ENCODE results near the gene TEAD1.
A peak's percentile ranks its signal among the peaks of the same experiment; 100 is the strongest.

TEAD1 gene

DNA sequence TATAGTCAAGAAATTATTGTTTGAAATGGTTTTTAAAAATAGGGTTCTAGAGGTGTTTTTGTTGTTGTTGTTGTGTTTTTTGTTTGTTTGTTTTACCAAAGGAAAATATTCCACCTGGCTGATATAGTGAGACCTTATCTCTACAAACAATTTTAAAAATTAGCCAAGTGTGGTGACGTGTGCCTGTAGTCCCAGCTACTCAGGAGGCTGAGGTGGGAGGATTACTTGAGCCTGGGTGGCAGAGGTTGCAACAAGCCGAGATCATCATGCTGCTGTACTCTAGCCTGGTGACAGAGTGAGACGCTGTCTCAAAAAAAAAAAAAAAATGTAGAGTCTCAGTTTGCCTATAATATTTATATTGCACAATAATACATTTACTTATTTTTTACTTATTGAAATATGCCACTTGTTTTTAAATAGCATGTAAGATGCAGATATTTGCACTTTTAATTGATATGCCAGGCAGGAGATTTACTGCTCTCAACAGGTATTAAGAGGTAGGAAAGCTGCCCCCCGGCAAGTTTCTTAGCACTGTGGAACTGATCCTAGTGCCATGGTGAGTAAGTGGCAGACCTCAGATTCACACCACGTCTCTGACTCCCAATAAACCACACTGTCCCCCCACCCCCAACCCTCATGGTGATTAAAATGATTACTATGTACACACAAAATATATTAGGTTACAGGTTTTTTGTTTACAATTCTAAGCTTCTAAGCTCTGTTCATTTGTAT lies 157.4 kb downstream of the TEAD1 start:
- DNase-seq (ENCODE audit: low spot score): no peak
- no peak for FAIRE-seq

DNA sequence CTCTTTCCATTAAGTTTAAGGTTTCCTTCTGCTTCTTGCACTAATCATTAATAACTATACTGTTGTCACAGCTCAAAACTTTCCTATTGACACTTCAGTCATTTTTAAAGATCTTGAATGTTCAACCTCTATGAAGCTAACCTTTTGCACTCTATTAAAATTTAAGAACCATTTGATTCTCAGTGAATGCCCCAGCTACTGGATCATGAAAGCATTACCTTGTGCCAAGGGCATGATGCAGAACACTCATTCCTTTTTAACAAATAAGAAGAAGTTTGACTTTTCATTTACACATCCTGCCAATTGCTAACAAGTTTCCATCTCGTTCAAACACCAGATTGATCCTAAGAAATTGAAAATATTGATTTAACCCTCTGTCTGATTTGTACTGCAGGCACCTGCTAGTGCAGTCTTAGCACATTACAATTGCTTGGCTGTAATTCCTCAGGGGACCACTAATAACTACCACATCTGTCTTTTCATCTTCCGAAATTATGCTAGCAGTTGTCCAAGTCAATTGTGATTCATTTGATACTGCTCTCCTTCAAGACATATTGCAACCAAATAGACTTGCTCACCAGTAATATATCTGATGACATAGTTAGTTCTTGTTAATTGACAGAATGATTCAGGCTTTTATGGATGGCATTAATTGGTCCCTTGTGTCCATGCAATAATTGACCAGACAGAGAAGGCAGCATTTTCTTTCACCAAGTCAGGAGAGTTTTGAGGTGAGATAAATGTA lies 158.4 kb downstream of the TEAD1 start:
- FAIRE-seq (no peak), DNase-seq (ENCODE audit: low spot score) (no peak)

DNA sequence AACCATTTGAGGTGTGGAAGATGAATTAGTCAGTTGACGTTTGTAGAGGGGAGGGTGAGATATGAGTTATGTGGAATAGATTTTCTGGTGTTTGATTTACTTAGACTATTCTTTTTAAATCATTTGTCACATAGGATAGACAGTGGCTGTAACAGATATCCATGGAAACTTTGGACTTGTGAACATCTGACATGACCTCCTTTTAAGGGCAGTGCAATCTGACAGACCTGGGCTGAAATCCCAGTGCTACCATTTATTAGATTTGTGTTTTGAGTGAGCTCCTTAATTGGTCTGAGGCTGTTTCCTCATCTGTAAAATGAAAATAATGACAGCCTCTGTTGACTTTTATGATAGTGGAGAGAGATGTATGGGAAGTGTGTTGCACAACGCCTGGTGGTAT lies 159.9 kb downstream of the TEAD1 start:
- DNase-seq (ENCODE audit: low spot score) (no peak), FAIRE-seq (no peak)

DNA sequence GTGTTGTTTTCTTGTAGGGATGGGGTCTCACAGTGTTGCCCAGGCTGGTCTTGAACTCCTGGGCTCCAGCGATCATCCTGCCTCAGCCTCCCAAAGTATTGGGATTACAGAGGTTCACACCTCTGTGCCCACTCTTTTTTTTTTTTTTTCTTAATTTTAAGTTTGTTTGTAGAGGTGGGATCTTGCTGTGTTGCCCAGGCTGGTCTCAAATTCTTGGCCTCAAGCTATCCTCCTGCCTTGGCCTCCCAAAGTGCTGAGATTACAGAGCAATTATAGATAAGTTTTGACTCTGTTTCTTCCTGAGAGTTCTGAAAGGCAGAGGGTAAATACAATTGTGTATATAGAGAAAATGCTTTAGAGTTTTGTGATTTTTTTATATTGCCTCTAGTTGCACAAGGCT lies 160.4 kb downstream of the TEAD1 start:
- no peak for FAIRE-seq
- no peak for DNase-seq (ENCODE audit: low spot score)

DNA sequence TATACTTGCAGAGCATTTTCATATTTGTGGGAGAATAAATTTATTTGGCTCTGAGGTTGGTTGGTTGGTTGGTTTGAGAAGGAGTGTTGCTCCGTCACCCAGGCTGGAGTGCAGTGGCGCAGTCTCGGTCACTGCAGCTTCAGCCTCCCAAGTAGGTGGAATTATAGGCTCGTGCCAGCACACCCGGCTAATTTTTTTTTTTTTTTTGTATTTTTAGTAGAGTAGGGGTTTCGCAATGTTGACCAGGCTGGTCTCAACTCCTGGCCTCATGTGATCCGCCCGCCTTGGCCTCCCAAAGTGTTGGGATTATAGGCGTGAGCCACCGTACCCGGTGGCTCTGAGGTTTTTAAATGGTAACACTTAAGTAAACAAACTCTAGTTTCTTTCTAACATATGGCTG lies 161.1 kb downstream of the TEAD1 start:
- no peak for DNase-seq (ENCODE audit: low spot score)
- FAIRE-seq: no peak

DNA sequence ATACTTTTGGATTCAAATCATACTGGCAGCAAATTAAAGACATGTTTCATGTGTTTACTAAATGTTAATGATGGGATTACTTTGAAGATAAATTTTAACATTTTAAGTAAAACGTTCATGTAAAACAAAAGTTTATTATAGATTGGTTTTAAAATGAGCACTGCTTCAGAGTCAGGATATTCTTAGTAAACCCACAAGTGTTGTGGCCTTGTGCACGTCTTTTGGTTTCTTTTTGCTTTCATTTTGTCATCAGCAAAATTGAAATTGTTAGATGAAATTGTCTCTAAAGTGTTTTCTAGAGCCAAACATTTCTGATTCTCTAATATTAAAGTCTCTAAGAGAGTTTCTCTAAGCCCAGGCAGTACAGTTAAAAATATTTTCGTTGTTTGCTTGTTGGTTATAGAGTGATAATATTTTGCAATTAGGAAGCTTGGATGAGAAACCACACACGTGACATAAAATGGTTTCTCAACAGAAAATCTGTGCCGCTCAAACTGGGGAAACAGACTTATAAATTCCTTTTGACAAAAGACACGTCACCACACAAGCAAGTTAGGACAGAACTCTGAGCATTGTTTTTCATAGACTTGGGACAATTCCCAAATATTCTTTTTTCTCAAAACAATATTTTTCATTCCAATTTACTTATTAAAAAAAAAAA lies 164.4 kb downstream of the TEAD1 start:
- FAIRE-seq (no peak), DNase-seq (ENCODE audit: low spot score) (no peak)

DNA sequence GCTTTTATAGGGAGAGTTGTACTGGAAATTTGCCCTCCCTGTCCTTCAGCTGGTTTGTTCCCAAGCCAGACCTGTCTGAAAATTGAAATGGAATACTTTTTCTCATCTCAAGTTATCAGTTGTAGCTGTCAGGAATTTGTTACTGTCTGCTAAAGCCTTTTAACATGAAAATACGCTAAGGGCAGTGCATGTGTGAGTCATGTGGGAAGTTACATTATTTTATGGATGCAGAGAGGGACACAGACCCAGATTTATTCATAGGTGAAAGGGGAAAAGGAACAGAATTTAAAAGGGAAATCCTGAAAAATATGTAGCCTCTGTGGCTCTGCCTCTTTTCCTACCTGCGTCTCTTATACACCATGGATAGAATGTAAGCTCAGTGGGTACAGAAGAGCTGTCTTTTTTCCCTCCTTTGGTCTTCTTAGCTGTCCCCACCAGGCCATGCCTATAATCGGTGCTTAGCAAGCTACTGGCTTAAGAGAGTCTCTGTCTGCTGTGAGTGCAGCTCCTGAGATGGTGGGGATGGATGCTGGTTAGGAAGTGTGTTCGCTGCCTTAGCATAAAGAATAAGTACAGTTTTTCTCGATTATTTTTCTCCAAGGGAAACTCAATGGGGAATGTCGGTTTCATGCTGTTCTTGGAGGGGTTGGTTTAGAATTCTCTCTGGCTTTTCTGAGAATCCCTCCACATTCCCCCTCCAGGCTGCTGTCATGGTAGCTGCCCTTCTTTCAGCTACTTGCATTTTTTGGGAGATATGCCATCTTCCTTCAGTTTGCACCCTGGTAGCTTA lies 166.8 kb downstream of the TEAD1 start:
- FAIRE-seq: no peak
- no peak for DNase-seq (ENCODE audit: low spot score)

DNA sequence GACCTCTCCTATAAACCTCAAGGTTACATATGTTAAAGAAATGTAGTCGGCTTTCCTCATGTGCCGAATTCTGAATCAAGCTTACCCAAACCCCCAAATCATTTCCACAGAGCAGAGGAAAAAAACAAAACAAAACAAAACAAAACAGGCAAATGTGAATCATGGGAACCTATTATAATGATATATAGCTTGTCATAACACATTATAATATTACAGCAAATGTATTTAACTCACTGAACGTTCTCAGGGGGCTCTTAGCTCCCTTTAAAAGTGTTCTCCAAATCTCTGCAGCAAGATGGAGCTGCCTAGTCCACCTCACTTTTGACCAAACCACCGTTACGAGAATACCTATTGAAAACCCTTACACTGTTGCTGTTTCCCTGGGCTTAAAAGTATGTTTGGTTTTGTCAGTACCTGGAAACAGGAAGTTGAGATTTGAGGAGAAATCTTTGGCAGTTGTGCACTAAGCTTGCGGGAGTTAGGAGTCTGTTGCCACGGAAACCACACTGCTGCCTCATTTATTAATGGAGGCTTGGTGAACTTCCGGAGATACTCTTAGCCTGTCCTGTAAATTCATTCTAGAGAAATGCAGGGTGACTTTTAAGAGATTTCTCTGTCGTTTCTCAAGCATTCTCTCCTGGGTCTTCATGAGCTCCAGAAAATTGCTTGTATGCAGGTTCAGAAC lies 167.9 kb downstream of the TEAD1 start:
- FAIRE-seq: no peak
- DNase-seq (ENCODE audit: low spot score): peak; percentile 57

DNA sequence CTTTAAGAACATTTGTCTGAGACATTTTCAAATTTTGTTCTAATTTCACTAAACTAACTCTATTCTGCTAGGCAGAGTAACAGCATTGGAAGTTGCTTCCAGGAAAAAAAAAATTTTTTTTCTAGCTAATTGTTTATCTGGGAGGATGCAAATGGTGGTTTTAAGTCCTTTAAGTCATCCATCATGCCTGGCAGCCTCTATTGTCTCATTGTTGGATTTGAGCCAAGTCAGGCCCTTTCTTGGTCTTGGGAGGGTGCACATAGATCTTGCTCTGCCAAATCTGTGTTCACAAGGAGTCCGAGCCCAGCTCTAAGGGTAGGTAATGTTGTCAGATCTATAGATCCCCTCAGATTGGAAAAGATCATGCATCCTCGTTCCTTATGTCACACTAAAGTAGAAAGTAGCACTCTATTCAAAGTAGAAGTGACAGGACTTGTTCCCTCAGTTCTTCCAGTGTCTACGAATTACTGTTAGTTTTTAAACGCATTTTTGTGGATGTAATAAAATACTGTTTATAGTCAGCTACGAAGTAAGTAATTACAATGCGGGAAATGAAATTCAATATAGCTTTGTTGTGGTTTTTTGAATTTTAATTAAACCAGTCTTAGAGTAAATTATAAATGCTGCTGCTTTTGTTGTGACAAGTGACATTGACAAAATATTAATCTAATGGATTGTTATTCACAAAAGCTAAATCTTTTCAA lies 168.9 kb downstream of the TEAD1 start:
- FAIRE-seq: no peak
- DNase-seq (ENCODE audit: low spot score): peak; percentile 62

DNA sequence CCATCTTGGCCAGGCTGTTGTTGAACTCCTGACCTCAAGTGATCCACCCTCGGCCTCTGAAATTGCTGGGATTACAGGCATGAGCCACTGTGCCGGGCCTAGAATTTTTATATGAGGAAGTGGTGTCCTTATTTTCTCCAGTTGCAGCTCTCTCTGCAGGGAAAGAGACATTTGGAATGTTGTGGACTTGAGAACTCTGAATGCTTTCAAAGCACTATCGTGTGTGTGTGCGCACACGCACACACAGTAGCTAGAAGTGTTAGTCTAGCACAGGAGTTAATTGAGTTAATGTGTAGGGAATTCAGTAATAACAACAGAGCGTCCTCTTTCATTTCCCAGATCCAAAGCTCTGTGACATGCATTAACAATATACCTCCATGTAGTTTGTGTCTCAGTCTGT lies 170.9 kb downstream of the TEAD1 start:
- DNase-seq (ENCODE audit: low spot score): no peak
- no peak for FAIRE-seq

DNA sequence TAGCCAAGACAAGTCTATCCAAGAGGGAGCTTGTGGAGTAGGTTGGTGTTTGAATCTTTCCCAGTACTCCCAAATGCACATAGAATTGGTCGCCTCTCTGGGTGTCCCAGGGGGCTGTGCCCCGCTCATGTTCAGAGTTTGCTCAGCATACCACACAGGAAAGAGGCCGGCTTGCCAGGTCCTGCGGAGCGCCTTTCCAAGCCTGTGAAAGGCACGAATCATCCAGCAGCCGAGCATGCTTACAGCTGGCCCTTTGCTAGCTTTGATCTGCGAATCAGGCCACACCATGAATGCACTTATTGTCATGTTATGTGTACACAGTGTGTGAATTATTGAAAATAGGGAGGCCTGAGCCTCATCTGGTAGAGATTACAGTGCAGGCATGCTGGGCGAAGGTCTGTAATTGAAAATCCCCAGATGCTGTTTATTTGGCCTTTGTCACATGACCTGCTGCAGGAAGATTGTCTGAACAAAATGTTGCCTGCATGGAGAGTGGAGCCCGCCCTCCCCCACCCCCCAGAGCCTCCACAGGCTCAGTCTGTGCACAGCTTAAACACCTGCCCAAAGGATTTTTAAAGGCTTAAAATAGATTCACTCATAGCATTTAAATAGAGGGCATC lies 171.6 kb downstream of the TEAD1 start:
- DNase-seq (ENCODE audit: low spot score) (no peak), FAIRE-seq (no peak)

DNA sequence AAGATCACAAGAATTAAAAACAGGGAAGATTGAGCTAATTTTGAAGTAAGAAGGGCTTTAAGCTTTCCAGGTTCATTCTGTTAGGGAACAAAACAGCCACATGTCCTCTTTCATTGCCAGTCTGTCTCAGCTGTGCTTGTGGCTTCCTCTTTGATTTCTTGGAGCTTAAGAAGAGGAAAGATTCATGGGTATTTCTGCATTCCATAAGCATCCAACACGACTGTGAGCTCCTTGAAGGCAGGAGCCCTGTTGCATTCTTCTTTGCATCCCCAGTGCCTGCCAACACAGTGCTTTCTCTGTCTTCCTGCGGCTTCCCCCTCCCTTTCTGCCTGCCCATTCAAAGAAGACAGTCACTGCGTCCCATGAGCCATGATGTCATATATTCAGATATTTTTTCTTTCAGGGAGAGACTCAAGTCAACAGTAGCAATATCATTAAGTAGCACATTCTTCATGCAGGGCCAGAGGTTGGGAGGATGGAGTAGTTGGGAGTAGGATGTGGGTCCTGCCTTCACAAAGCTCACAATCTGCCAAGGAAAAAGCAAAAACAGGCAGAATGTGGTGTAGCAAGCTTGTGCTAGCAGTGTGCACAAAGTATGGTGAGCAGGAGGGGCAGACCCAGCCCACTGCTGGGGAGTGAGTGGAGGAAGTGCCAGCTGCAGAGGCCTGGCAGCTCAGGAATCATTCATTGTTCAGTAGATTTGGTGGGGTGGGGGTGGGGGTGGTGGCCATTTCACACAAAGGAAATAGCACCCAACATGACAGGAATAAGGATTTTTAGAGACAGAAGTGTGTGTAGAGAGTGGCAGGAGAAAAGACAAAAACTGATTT lies 172.8 kb downstream of the TEAD1 start:
- FAIRE-seq (no peak), DNase-seq (ENCODE audit: low spot score) (no peak)

DNA sequence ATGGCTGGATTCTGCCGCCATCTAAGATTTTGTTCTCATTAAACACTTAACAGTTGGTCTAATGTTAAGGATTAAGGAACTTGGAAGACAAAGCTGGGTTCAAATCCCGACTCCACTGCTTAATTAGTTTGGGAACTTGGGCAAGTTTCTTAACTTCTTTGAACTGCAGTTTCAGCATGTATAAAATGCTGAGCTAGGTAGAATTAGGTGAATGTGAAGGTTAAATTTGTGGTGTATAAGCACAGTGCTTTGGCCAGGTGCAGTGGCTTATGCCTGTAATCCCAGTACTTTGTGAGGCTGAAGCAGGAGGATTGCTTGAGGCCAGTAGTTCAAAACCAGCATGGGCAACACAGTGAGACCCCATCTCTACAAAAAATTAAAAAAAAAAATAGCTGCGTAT lies 174.2 kb downstream of the TEAD1 start:
- FAIRE-seq (no peak), DNase-seq (ENCODE audit: low spot score) (no peak)

DNA sequence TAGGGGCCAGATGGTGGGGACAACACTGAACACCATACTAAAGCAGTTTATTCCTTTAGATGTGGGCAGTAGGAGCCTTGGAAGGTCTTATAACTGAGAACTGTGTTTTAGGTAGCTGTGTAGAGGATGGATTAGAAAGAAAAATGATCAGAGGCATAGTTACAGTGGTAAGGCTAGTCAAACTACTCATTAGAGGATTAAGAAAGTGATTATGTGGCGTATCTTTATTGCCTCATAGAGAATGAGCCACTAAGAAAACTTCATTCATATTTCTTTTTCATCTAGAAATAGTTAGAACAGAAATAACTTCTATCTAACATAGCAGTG lies 179.1 kb downstream of the TEAD1 start:
- DNase-seq (ENCODE audit: low spot score) (no peak), FAIRE-seq (no peak)

DNA sequence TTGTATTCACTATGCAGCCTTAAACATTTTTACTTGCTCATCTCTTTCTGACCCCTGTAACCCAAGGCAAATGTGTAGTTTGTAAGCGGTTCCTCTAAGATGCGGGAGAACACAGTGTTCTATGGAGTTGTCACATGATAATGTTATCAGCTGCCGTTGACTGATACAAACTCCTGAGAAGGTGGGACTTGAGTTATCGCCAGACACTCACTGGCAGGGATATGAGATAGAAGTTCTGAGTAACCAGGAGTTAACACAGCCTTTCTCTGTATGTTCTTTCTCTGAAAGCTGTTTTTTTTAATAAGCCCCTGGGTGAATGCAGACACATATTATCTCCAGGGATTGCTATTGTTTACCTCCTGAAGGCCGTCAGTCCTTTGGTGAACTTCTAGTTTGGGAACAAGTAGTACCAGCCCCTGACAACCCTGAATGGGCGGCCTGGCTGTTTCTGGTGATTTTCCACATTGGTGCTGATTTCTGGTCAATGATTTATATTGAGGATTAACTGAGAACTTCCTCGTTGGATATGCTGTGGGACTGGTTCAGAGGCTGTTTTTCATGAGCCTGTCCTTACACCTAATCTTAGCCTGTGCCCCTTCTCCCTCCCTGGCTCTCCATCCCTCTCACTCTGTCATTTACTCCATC lies 179.6 kb downstream of the TEAD1 start:
- FAIRE-seq: no peak
- no peak for DNase-seq (ENCODE audit: low spot score)

DNA sequence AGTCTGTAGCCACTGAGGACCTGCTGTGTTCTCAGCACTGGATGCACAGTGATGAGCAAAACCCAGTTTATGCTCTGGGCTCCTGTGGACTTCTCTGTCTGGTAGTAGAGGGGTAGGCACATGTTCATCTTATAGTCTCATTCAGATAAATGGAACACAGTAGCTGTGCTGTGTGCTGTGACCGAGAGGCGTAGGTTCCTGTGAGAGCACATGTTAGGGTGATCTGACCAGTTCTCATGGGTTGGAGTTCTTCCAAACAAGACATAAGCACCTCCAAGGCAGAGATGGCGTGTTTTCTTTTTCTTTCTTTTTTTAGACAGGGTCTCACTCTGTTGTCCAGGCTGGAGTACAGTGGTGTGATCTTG lies 180.1 kb downstream of the TEAD1 start:
- DNase-seq (ENCODE audit: low spot score): no peak
- no peak for FAIRE-seq

DNA sequence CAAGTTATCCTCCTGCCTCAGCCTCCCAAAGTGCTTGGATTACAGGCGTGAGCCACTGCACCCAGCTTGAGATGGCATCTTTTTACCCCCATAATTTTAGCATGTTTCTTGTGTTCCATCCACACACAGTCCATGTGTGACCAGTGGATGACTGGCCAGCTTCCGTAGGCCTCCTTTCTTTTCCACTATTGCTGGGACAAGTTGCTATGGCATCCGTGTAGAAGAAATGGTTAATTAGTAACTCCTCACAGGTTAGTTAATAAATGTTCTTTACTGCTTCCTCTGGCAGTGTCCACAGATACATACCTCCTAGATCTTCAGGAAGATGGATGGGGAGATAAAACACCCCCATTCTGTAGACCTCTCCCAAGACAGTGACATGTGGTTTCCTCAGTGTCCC lies 180.6 kb downstream of the TEAD1 start:
- no peak for FAIRE-seq
- DNase-seq (ENCODE audit: low spot score): no peak

DNA sequence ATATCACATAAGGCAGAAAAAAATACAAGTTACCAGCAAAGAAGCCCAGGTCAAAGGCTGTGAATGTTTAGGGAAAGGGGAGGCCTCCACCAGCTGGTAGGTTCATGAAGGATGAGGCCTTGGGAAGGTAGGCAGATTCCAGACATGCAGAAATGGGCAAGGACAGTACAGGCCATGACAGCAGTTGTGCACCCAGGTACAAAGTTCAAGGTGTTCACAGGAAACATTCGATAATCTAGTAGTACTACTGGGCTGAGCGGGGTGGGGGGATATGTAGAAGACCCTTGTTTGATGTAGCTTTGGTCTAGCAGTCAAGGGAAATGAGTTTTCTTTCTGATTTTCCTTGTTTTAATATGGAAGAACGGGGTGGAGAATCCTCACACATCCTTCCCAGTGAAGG lies 182.1 kb downstream of the TEAD1 start:
- DNase-seq (ENCODE audit: low spot score) (no peak), FAIRE-seq (no peak)

DNA sequence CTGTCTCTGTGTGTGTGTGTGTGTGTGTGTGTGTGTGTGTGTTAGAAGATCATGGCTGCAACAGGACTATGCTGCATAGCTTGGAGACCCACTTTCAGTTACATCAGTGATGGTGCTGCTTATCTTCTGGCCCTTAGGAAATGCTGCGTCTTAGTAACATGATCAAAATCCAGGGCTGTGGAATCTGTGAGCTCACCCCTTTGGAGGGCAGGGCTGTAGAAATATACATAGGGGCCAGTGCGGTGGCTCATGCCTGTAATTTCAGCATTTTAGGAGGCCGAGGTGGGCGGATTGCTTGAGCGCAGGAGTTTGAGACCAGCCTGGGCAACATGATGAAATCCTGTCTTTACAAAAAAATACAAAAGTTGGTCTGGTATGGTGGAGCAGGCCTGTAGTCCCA lies 183.4 kb downstream of the TEAD1 start:
- DNase-seq (ENCODE audit: low spot score) (no peak), FAIRE-seq (no peak)
